Activated CD8-positive, alpha-beta T cell treated with anti-CD3 and anti-CD28 coated beads, Interleukin-2, amount 10 ng/mL, durations not matched to agents 7 days and 5 days (primary cell): ENCODE data around the gene TEFM. TPM values are rescaled to one million over a fixed set of nuclear protein-coding genes. Genes with fewer than 3 reads are reported as not detected.
"Not testable (repeated sequence)": the region's sequence is repeated elsewhere in the genome, so short reads cannot be mapped to it uniquely, and the experiment has no call there.

Experiments used
- ATAC-seq: fragments of 150-1000 bp; cut with Tn5 transposase; one replicate; pipeline ENCODE4 v1.10.0; 2021; ENCODE audit warnings: moderate library complexity
- CTCF ChIA-PET: fragments of 350-600 bp; sonication (Branson Sonifier 250); formaldehyde crosslinking; loops from one replicate; lab custom pipeline; 2021; ENCODE audit warnings: antibody characterized with exemption; lab: Charles Lee
- POLR2A ChIA-PET: fragments of 350-600 bp; sonication (Branson Sonifier 250); formaldehyde crosslinking; loops from one replicate; lab custom pipeline; 2021; ENCODE audit warnings: antibody characterized with exemption; lab: Charles Lee
- DNase-seq: peaks from one replicate; pipeline ENCODE4 v3.0.0-alpha.2; 2020
- H3K27ac Mint-ChIP-seq: one replicate; pipeline ENCODE4 v1.8.0; 2021; ENCODE audit warnings: mild to moderate bottlenecking, mixed read lengths
- H3K27me3 Mint-ChIP-seq: one replicate; pipeline ENCODE4 v1.8.0; 2021; ENCODE audit warnings: low read depth, mixed read lengths
- H3K36me3 Mint-ChIP-seq: one replicate; pipeline ENCODE4 v1.8.0; 2021; ENCODE audit warnings: low read depth, mixed read lengths
- H3K4me1 Mint-ChIP-seq: one replicate; pipeline ENCODE4 v1.8.0; 2021; ENCODE audit warnings: low read depth, mixed read lengths
- H3K4me3 Mint-ChIP-seq: one replicate; pipeline ENCODE4 v1.8.0; 2021; ENCODE audit warnings: mild to moderate bottlenecking, mixed read lengths
- H3K9me3 Mint-ChIP-seq: one replicate; pipeline ENCODE4 v1.8.0; 2022; ENCODE audit warnings: mixed read lengths; ENCODE audit not compliant: insufficient read depth
- total RNA-seq, 2 experiments: library from RNA; stranded (reverse); gene quantifications; one replicate each; pipeline ENCODE4 v1.2.3, GENCODE V29; 2021

The TEFM gene
- 10 to 100 TPM; 11.6 to 15.6 TPM for total RNA-seq

GRCh38 chr17:30906101-30906911 lies at the start of gene TEFM:
TSS of gene TEFM (minus strand) at chr17:30906238. CDS start at chr17:30906198, 40 bp downstream.
- peaks cover 13% of the 10 kb centered on the region for H3K36me3 Mint-ChIP-seq
- ATAC-seq (peak; percentile 99), DNase-seq (peak; percentile 92)
- H3K27ac Mint-ChIP-seq, result peak within 1 kb of the TSS; percentile 85
- H3K4me3 Mint-ChIP-seq, result peak within 1 kb of the TSS; percentile 85
- peaks cover 34% of the 10 kb centered on the region for H3K4me1 Mint-ChIP-seq
- no peaks in the 10 kb centered on the region for H3K9me3 Mint-ChIP-seq
- ChIA-PET POLR2A (interaction anchor here (0.6 to 1.1 kb wide), 6 partner anchors 9 to 722 kb away, joined by 3 to 5 read pairs (median 4); partner anchors contain the start of genes EVI2B and RNF135), CTCF (interaction anchor here (0.9 to 1.0 kb wide), 2 partner anchors 8 to 309 kb away, joined by 3 to 4 read pairs; no protein-coding TSS in a partner anchor)
- no peaks in the 10 kb centered on the region for H3K27me3 Mint-ChIP-seq

- no peak overlapping the region for H3K27ac Mint-ChIP-seq
- DNase-seq, result no peak
- POLR2A ChIA-PET, result no interaction called here
- CTCF ChIA-PET, result interaction anchor here (1.0 kb wide), 1 partner anchor 16 kb away, joined by 3 read pairs; no protein-coding TSS in a partner anchor
- no peak overlapping the region for H3K4me3 Mint-ChIP-seq
- H3K9me3 Mint-ChIP-seq, result no peaks in the 10 kb centered on the region
- no peaks in the 10 kb centered on the region for H3K4me1 Mint-ChIP-seq
- no peak for ATAC-seq
- H3K36me3 Mint-ChIP-seq, result no peaks in the 10 kb centered on the region
- H3K27me3 Mint-ChIP-seq, result peaks cover 16% of the 10 kb centered on the region
Observed at GRCh38 chr17:30954046-30954830, 48.2 kb upstream of the TEFM start.

GRCh38 chr17:30952638-30953393 lies 46.8 kb upstream of the TEFM start:
- Mint-ChIP-seq H3K4me1 (no peaks in the 10 kb centered on the region), H3K27me3 (peaks cover 4% of the 10 kb centered on the region), H3K9me3 (no peaks in the 10 kb centered on the region), H3K27ac (no peak overlapping the region), H3K4me3 (no peak overlapping the region), H3K36me3 (no peaks in the 10 kb centered on the region)
- CTCF ChIA-PET, result no interaction called here
- POLR2A ChIA-PET, result no interaction called here
- ATAC-seq (no peak), DNase-seq (no peak)

- DNase-seq, result no peak
- no peaks in the 10 kb centered on the region for H3K9me3 Mint-ChIP-seq
- no peaks in the 10 kb centered on the region for H3K4me1 Mint-ChIP-seq
- POLR2A ChIA-PET, result no interaction called here
- CTCF ChIA-PET, result no interaction called here
- no peak overlapping the region for H3K27ac Mint-ChIP-seq
- no peak overlapping the region for H3K4me3 Mint-ChIP-seq
- no peaks in the 10 kb centered on the region for H3K27me3 Mint-ChIP-seq
- no peaks in the 10 kb centered on the region for H3K36me3 Mint-ChIP-seq
- ATAC-seq, result no peak
Observed at GRCh38 chr17:30950669-30951399, 44.8 kb upstream of the TEFM start.

GRCh38 chr17:30950189-30950588 lies 44.2 kb upstream of the TEFM start:
- no peaks in the 10 kb centered on the region for H3K27me3 Mint-ChIP-seq
- DNase-seq (no peak), ATAC-seq (no peak)
- POLR2A ChIA-PET, result no interaction called here
- H3K9me3 Mint-ChIP-seq, result no peaks in the 10 kb centered on the region
- H3K27ac Mint-ChIP-seq, result no peak overlapping the region
- H3K36me3 Mint-ChIP-seq, result no peaks in the 10 kb centered on the region
- H3K4me3 Mint-ChIP-seq, result no peak overlapping the region
- no peaks in the 10 kb centered on the region for H3K4me1 Mint-ChIP-seq
- CTCF ChIA-PET, result no interaction called here

GRCh38 chr17:30947796-30948195 lies 41.8 kb upstream of the TEFM start:
- CTCF ChIA-PET, result no interaction called here
- ATAC-seq, result no peak
- H3K4me3 Mint-ChIP-seq, result no peak overlapping the region

GRCh38 chr17:30942308-30943079 lies 36.5 kb upstream of the TEFM start:
- no peak for ATAC-seq
- no peaks in the 10 kb centered on the region for H3K27me3 Mint-ChIP-seq
- no peaks in the 10 kb centered on the region for H3K36me3 Mint-ChIP-seq
- peaks cover 3% of the 10 kb centered on the region for H3K4me1 Mint-ChIP-seq
- H3K9me3 Mint-ChIP-seq, result no peaks in the 10 kb centered on the region
- H3K4me3 Mint-ChIP-seq, result no peak overlapping the region
- ChIA-PET CTCF (no interaction called here), POLR2A (no interaction called here)
- no peak for DNase-seq
- H3K27ac Mint-ChIP-seq, result no peak overlapping the region

More at GRCh38 chr17:30947796-30948195, 41.8 kb upstream of the TEFM start:
- POLR2A ChIA-PET, result no interaction called here
- Mint-ChIP-seq H3K27me3 (no peaks in the 10 kb centered on the region), H3K9me3 (no peaks in the 10 kb centered on the region), H3K27ac (no peak overlapping the region), H3K4me1 (no peaks in the 10 kb centered on the region), H3K36me3 (no peaks in the 10 kb centered on the region)
- no peak for DNase-seq

GRCh38 chr17:30939051-30939689 lies 33.1 kb upstream of the TEFM start:
- CTCF ChIA-PET, result no interaction called here
- no peaks in the 10 kb centered on the region for H3K36me3 Mint-ChIP-seq

GRCh38 chr17:30933966-30934365 lies 27.9 kb upstream of the TEFM start:
- no peak for ATAC-seq
- ChIA-PET CTCF (no interaction called here), POLR2A (no interaction called here)
- Mint-ChIP-seq H3K4me1 (no peaks in the 10 kb centered on the region), H3K27ac (no peak overlapping the region), H3K9me3 (no peaks in the 10 kb centered on the region), H3K4me3 (no peak overlapping the region), H3K36me3 (no peaks in the 10 kb centered on the region), H3K27me3 (peaks cover 5% of the 10 kb centered on the region)
- no peak for DNase-seq

More at GRCh38 chr17:30939051-30939689, 33.1 kb upstream of the TEFM start:
- H3K27me3 Mint-ChIP-seq, result peaks cover 5% of the 10 kb centered on the region
- no peaks in the 10 kb centered on the region for H3K9me3 Mint-ChIP-seq
- POLR2A ChIA-PET, result interaction anchor here (0.5 to 0.7 kb wide), 3 partner anchors 32 to 1980 kb away, joined by 3 to 4 read pairs (median 3); partner anchors contain the start of gene RNF135
- H3K27ac Mint-ChIP-seq, result no peak overlapping the region
- ATAC-seq (no peak), DNase-seq (no peak)
- H3K4me3 Mint-ChIP-seq, result no peak overlapping the region
- H3K4me1 Mint-ChIP-seq, result peaks cover 3% of the 10 kb centered on the region

- POLR2A ChIA-PET, CTCF ChIA-PET: not testable (repeated sequence)
Observed at GRCh38 chr17:30931582-30931981, 25.5 kb upstream of the TEFM start.

More at GRCh38 chr17:30931582-30931981, 25.5 kb upstream of the TEFM start:
- DNase-seq, H3K4me1 Mint-ChIP-seq, H3K27me3 Mint-ChIP-seq, H3K9me3 Mint-ChIP-seq, H3K4me3 Mint-ChIP-seq, ATAC-seq, H3K36me3 Mint-ChIP-seq, H3K27ac Mint-ChIP-seq: not testable (repeated sequence)
